PC-3 (cell line): ENCODE measurements around the gene ABCB7.

Source experiments
- CTCF ChIP-seq: fragments of 300-600 bp; sonication (generic); conservative IDR thresholded peaks from 2 replicates; pipeline ENCODE4 v1.5.1; 2017; ENCODE audit warnings: antibody characterized with exemption, low read depth, mild to moderate bottlenecking, low read length
- EZH2phosphoT487 ChIP-seq: fragments of 300-600 bp; sonication (generic); IDR thresholded peaks from 2 replicates; pipeline ENCODE4 v1.6.1; 2018; ENCODE audit warnings: mild to moderate bottlenecking, antibody characterized with exemption, low read length, borderline replicate concordance

- no peak for TF ChIP-seq CTCF
- TF ChIP-seq EZH2phosphoT487, result no peak
Measured at GRCh38 chrX:75076429-75076828, 79.7 kb downstream of the ABCB7 start.
